GM12801 (cell line): ENCODE data around the gene RSPRY1.

Experiments
- CTCF ChIP-seq: IDR thresholded peaks from one replicate; pipeline ENCODE4 v1.5.1; 2011; ENCODE audit warnings: control low read depth; ENCODE audit not compliant: insufficient read length; ENCODE audit errors: extremely low read depth

RSPRY1 gene

GRCh38 chr16:57192146-57192545 lies 6.0 kb downstream of the RSPRY1 start:
- no peak for TF ChIP-seq CTCF

GRCh38 chr16:57192720-57193486 lies 6.8 kb downstream of the RSPRY1 start:
- TF ChIP-seq CTCF, result no peak

- no peak for TF ChIP-seq CTCF
These were observed 8.4 kb downstream of the RSPRY1 start for GRCh38 chr16:57194512-57194911.

DNA sequence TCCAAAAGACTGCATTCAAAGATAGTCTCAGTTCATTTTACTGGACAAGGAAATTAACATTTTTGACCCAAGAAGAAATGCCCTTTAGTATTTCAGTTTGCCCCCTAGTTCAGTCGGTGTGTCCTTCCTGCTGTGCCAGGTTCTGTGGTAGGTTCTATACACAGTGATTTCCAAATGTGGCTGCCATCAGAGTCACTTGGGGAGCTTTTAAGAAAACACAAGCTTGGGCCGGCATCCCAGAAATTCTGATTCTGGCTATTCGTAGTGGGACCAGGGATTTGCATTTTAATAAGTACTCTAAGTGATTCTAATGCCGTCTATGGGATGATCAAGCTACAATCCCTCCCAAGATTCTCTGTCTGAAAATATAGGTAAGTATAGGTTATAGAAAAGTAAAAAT lies 10.2 kb downstream of the RSPRY1 start:
- TF ChIP-seq CTCF, result no peak

GRCh38 chr16:57196753-57197152 lies 10.6 kb downstream of the RSPRY1 start:
- TF ChIP-seq CTCF, result no peak

DNA sequence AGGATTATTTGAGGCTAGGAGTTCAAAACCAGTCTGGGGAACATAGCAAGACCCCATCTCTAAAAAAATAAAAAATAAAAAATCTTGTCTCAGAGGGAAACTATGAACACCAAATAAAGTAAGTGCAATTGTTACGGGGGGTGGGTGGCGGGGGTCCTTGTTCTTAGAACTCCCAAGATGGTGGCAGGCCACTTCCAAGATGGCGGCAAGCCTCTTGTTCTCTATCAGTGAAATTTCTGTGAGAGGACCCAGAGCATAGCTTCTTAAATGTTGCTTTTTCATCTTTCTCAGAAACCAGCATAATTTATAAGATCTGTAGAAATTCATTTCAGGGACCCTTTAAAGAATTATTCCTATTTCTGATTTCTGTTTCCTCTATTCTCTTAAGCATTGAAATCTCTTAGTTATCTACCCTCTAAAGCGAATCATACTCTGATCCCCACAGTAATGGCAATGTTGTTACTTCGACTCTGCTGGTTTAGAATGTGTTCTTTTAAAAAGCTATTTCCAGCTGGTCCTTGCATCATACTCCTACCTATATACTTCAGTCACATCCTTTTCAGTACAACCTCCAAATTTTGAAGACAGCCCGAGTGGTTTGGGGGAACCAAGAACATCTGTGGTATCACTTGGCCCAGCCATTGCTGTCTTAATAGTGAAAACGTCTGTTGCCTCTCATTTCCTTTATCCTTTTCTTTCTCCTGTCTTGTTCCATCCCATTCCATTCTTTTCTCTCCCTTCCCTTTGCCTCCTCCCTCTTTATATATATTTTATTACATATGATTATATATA lies 16.2 kb downstream of the RSPRY1 start:
- TF ChIP-seq CTCF, result no peak

DNA sequence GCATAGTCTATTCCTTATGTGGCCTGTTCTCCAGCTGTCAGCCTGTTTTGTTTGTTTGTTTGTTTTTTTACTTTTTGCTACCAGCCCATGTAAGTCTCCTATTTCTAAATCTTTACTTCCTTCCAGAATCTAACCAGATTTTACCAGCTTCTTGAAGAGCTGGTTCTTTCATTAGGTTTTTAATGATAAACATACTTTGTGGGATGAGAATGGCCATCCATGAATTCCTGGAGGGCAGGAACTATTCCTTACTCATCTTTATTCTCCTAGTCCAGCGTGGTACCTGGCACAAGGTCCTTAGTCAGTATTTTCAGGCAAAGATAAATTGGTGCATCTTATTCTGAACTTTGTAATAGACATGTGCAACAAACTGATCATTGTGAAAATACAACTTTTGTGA lies 17.3 kb downstream of the RSPRY1 start:
- no peak for TF ChIP-seq CTCF
